RWPE1 (cell line): ENCODE results near the gene ZMYND8.

Experiments
- CTCF ChIA-PET: fragments of 350-600 bp; sonication (Branson Sonifier 250); formaldehyde crosslinking; extraction: SDS; loops from one replicate; lab custom pipeline; 2021; lab: Yijun Ruan, JAX
- POLR2A ChIA-PET: fragments of 400-600 bp; formaldehyde crosslinking; extraction: SDS; loops from one replicate; lab custom pipeline; 2020; ENCODE audit warnings: antibody characterized with exemption; ENCODE audit not compliant: low non-redundant PET; lab: Yijun Ruan, JAX
- DNase-seq: peaks from one replicate; pipeline ENCODE4 v3.0.0; 2012; ENCODE audit warnings: low spot score
- H3K27ac ChIP-seq: fragments of 450-650 bp; 2 replicates; pipeline ENCODE4 v1.5.1; 2017
- CTCF ChIP-seq: fragments of 450-650 bp; conservative IDR thresholded peaks from 2 replicates; pipeline ENCODE4 v1.5.1; 2017; ENCODE audit warnings: low read depth, mild to moderate bottlenecking

Gene ZMYND8

GRCh38 chr20:47328129-47328528 lies 28.4 kb downstream of the ZMYND8 start:
- ChIA-PET POLR2A (no interaction called here), CTCF (interaction anchor here (5.0 kb wide), 1 partner anchor 55 kb away, joined by 25 read pairs; no protein-coding TSS in a partner anchor)
- H3K27ac ChIP-seq = peak overlapping the region; percentile 100
- DNase-seq = no peak
- no peak for TF ChIP-seq CTCF

- no peak for DNase-seq
- POLR2A ChIA-PET = no interaction called here
- no peak for TF ChIP-seq CTCF
Observed at GRCh38 chr20:47327711-47328110, 28.8 kb downstream of the ZMYND8 start.

GRCh38 chr20:47326658-47327268 lies 29.7 kb downstream of the ZMYND8 start:
- no peak for DNase-seq
- no peak for TF ChIP-seq CTCF
- ChIA-PET POLR2A (no interaction called here), CTCF (interaction anchor here (0.7 to 5.0 kb wide), 2 partner anchors 57 kb away, joined by 4 to 25 read pairs; no protein-coding TSS in a partner anchor)
- H3K27ac ChIP-seq = peak overlapping the region; percentile 100

More at GRCh38 chr20:47327711-47328110, 28.8 kb downstream of the ZMYND8 start:
- CTCF ChIA-PET = interaction anchor here (0.6 to 5.0 kb wide), 2 partner anchors 55 to 56 kb away, joined by 3 to 25 read pairs; no protein-coding TSS in a partner anchor
- peak overlapping the region; percentile 100 for H3K27ac ChIP-seq

- ChIA-PET POLR2A (no interaction called here), CTCF (interaction anchor here (1.1 to 4.7 kb wide), 3 partner anchors 34 to 59 kb away, joined by 3 to 26 read pairs (median 4); no protein-coding TSS in a partner anchor)
- no peak for DNase-seq
- TF ChIP-seq CTCF = no peak
- H3K27ac ChIP-seq = peak overlapping the region; percentile 100
Observed at GRCh38 chr20:47325242-47325641, 31.3 kb downstream of the ZMYND8 start.

GRCh38 chr20:47320990-47321805 lies 35.3 kb downstream of the ZMYND8 start:
- ChIA-PET CTCF (interaction anchor here (4.7 kb wide), 1 partner anchor 63 kb away, joined by 26 read pairs; no protein-coding TSS in a partner anchor), POLR2A (interaction anchor here (0.6 to 1.1 kb wide), 3 partner anchors 10 to 287 kb away, joined by 8 to 17 read pairs (median 8); no protein-coding TSS in a partner anchor)
- TF ChIP-seq CTCF = no peak
- peak overlapping the region; percentile 100 for H3K27ac ChIP-seq
- no peak for DNase-seq

GRCh38 chr20:47319517-47320252 lies 36.8 kb downstream of the ZMYND8 start:
- peak; percentile 89 for DNase-seq
- TF ChIP-seq CTCF = no peak
- peak overlapping the region; percentile 100 for H3K27ac ChIP-seq
- CTCF ChIA-PET = interaction anchor here (0.6 to 3.2 kb wide), 3 partner anchors 57 to 301 kb away, joined by 3 to 25 read pairs (median 6); no protein-coding TSS in a partner anchor
- POLR2A ChIA-PET = interaction anchor here (0.7 to 5.2 kb wide), 4 partner anchors 12 to 77 kb away, joined by 3 to 54 read pairs (median 6); partner anchors contain the start of gene ZMYND8
